ENCODE data around the gene FGFR2. TPM values are rescaled to one million over a fixed set of nuclear protein-coding genes. Genes with fewer than 3 reads are reported as not detected.

The FGFR2 gene
- total RNA-seq, 1 experiment from 2014 or later, result 286 TPM

GRCh38 chr10:121583258-121583657 is 15.0 kb downstream of the FGFR2 start:
- peaks cover 94% of the 10 kb centered on the region for H3K36me3 Mint-ChIP-seq (ENCODE audit: insufficient read depth, unreplicated experiment)
- Histone ChIP-seq H3K9me3 (no peaks in the 10 kb centered on the region), H3K27me3 (replicated peaks; ENCODE audit: control insufficient read depth, insufficient read depth, low read length) (no peaks in the 10 kb centered on the region), H3K36me3 (ENCODE audit: control insufficient read depth, insufficient read depth, low read length) (no peaks in the 10 kb centered on the region), H3K4me3 (ENCODE audit: low read depth, low read length) (no peak overlapping the region), H3K4me1 (peaks cover 47% of the 10 kb centered on the region)
- no TSS peak for BruUV-seq (replicated peaks)
- peaks cover 25% of the 10 kb centered on the region for H3K4me1 Mint-ChIP-seq (ENCODE audit: low read depth, unreplicated experiment)
- intact Hi-C loops (cut with micrococcal nuclease; ENCODE audit: unreplicated experiment), result no loop called here
- no peak overlapping the region for H3K4me3 Mint-ChIP-seq (ENCODE audit: unreplicated experiment)
- H3K27me3 Mint-ChIP-seq (ENCODE audit: insufficient read depth, unreplicated experiment), result no peaks in the 10 kb centered on the region
- ChIA-PET CTCF (no interaction called here), POLR2A (no interaction called here)
- DNase-seq, result no peak
- no peak for TF ChIP-seq CTCF (IDR thresholded peaks at IDR 0.05; ENCODE audit: insufficient read depth in 1 of 2, low read depth in 1 of 2, low read length in 1 of 2, severe bottlenecking in 1 of 2, unreplicated experiment in 1 of 2)
- peaks cover 12% of the 10 kb centered on the region for H3K9me3 Mint-ChIP-seq (ENCODE audit: unreplicated experiment)
- peak overlapping the region; percentile 7 for H3K27ac Mint-ChIP-seq (ENCODE audit: unreplicated experiment)

DNA sequence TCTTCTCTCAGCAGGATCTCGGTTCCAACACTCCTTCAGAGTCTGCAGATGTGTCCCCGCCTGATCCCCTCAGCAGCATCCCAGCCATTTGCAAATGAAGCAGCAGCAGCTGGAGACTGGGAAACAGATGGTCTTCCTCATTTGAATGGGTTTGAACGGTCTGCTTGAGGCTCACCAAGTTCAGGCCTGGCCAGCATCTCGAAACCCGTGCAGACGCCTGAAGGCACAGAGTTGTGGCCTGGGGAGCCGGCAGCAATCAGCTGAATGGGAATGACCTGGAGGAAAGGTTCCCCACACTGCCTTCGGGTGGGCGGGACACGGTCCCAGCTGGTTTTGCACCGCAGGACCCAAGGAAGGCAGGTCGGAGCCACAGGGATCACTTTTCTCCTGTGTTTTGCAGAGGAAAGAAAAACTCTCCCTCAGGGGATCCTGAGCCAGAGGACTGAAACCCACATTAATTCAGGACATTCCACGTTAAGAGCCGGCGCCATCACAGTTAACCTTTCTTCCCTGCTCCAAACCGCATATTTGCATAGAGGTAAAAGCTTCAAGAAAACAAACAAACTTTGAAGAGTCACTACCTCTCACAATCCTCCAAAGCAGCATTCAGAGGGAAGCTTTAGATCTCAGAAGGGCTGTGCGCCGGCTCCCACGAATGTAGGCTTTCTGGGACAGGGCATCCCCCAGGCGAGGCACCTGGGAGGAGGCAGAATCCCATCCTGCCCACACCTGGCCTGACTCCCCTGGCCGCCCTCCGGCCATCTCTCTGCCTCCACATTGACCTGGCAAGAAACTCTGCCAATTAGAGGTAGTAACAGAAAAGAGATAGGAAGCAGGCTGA is 17.7 kb downstream of the FGFR2 start:
- H3K27me3 Mint-ChIP-seq (ENCODE audit: insufficient read depth, unreplicated experiment), result no peaks in the 10 kb centered on the region
- Histone ChIP-seq H3K4me3 (ENCODE audit: low read depth, low read length) (no peak overlapping the region), H3K9me3 (no peaks in the 10 kb centered on the region), H3K4me1 (peaks cover 52% of the 10 kb centered on the region), H3K36me3 (ENCODE audit: control insufficient read depth, insufficient read depth, low read length) (no peaks in the 10 kb centered on the region), H3K27me3 (replicated peaks; ENCODE audit: control insufficient read depth, insufficient read depth, low read length) (no peaks in the 10 kb centered on the region)
- TF ChIP-seq CTCF (IDR thresholded peaks at IDR 0.05; ENCODE audit: insufficient read depth in 1 of 2, low read depth in 1 of 2, low read length in 1 of 2, severe bottlenecking in 1 of 2, unreplicated experiment in 1 of 2), result no peak
- peak in 1 of 2 experiments; percentile 46 for DNase-seq
- peaks cover 94% of the 10 kb centered on the region for H3K36me3 Mint-ChIP-seq (ENCODE audit: insufficient read depth, unreplicated experiment)
- peak overlapping the region; percentile 48 for H3K4me3 Mint-ChIP-seq (ENCODE audit: unreplicated experiment)
- ChIA-PET POLR2A (no interaction called here), CTCF (interaction anchor here (0.8 kb wide), 1 partner anchor 8 kb away, joined by 5 read pairs; no protein-coding TSS in a partner anchor)
- intact Hi-C loops (cut with micrococcal nuclease; ENCODE audit: unreplicated experiment), result no loop called here
- peak overlapping the region; percentile 92 for H3K27ac Mint-ChIP-seq (ENCODE audit: unreplicated experiment)
- BruUV-seq (replicated peaks), result no TSS peak
- peaks cover 37% of the 10 kb centered on the region for H3K4me1 Mint-ChIP-seq (ENCODE audit: low read depth, unreplicated experiment)
- no peaks in the 10 kb centered on the region for H3K9me3 Mint-ChIP-seq (ENCODE audit: unreplicated experiment)

- peak; percentile 67 to 68 for DNase-seq
- no TSS peak for BruUV-seq (replicated peaks)
- CTCF ChIA-PET, result no interaction called here
- Mint-ChIP-seq H3K4me3 (ENCODE audit: unreplicated experiment) (peak overlapping the region; percentile 48), H3K27ac (ENCODE audit: unreplicated experiment) (peak overlapping the region; percentile 92), H3K36me3 (ENCODE audit: insufficient read depth, unreplicated experiment) (peaks cover 97% of the 10 kb centered on the region), H3K9me3 (ENCODE audit: unreplicated experiment) (no peaks in the 10 kb centered on the region), H3K27me3 (ENCODE audit: insufficient read depth, unreplicated experiment) (no peaks in the 10 kb centered on the region), H3K4me1 (ENCODE audit: low read depth, unreplicated experiment) (peaks cover 45% of the 10 kb centered on the region)
- H3K4me3 ChIP-seq (ENCODE audit: low read depth, low read length), result no peak overlapping the region
- no peak for TF ChIP-seq CTCF (IDR thresholded peaks at IDR 0.05; ENCODE audit: insufficient read depth in 1 of 2, low read depth in 1 of 2, low read length in 1 of 2, severe bottlenecking in 1 of 2, unreplicated experiment in 1 of 2)
- no peaks in the 10 kb centered on the region for H3K27me3 ChIP-seq (replicated peaks; ENCODE audit: control insufficient read depth, insufficient read depth, low read length)
- intact Hi-C loops (cut with micrococcal nuclease; ENCODE audit: unreplicated experiment), result loop anchor here (2.0 kb wide), 1 partner anchor 25 kb away; no protein-coding TSS in a partner anchor
- POLR2A ChIA-PET, result no interaction called here
- no peaks in the 10 kb centered on the region for H3K9me3 ChIP-seq
- no peaks in the 10 kb centered on the region for H3K36me3 ChIP-seq (ENCODE audit: control insufficient read depth, insufficient read depth, low read length)
- peaks cover 58% of the 10 kb centered on the region for H3K4me1 ChIP-seq
Observed at GRCh38 chr10:121579656-121580055, 18.6 kb downstream of the FGFR2 start.
